Measurements from ENCODE around the gene NHERF2. TPM values are rescaled to one million over a fixed set of nuclear protein-coding genes. Genes with fewer than 3 reads are reported as not detected.

NHERF2 gene
- 1 to 10 TPM; 2.8 to 3.0 TPM for total RNA-seq

DNA sequence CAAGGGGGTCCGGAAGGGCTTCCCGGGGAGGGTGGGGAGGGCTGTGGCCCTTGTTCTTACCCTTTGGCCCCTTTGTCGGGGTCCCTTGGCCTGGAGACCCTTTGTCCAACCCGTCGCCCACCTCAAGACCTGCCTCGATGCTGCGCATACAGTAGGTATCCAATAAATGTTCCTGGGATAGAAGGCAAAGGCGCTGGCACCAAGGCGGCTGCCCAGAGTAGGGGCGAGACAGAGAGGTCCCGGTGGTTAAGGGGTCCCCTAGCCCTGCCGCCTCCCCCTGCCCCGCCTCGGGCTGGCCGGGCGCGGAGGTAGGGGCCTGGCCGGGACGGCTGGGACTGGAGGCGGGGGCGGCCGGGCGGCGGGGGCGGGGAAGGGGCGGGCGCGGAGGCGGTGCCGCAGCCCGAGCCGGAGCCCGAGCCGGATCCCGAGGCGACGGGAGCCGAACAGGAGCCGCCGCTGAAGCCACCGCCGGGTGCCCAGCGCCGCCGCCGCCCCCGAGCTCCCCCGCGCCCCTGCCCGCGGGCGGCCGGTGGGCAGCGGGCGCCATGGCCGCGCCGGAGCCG lies at the start of gene NHERF2:
Gene NHERF2 (plus strand): TSS at position 442 of the 563 bp plus-strand sequence. CDS start 104 bp downstream, at position 546.
- Mint-ChIP-seq H3K27ac (no peak within 1 kb of the TSS), H3K9me3 (no peaks in the 10 kb centered on the region), H3K27me3 (peaks cover 17% of the 10 kb centered on the region), H3K4me3 (peak within 1 kb of the TSS; percentile 60), H3K4me1 (ENCODE audit: low read depth) (peaks cover 18% of the 10 kb centered on the region), H3K36me3 (ENCODE audit: low read depth) (peaks cover 3% of the 10 kb centered on the region)
- CTCF ChIA-PET, result interaction anchor here (1.6 to 2.4 kb wide), 2 partner anchors 10 to 114 kb away, joined by 5 to 11 read pairs; no protein-coding TSS in a partner anchor
- POLR2A ChIA-PET, result interaction anchor here (1.4 to 1.5 kb wide), 2 partner anchors 126 to 128 kb away, joined by 6 to 8 read pairs; partner anchors contain the start of gene TRAF7
- intact Hi-C loops (cut with micrococcal nuclease), result no loop called here
- no peak for ATAC-seq
- no peak for DNase-seq
- TF ChIP-seq, protein P1, sequence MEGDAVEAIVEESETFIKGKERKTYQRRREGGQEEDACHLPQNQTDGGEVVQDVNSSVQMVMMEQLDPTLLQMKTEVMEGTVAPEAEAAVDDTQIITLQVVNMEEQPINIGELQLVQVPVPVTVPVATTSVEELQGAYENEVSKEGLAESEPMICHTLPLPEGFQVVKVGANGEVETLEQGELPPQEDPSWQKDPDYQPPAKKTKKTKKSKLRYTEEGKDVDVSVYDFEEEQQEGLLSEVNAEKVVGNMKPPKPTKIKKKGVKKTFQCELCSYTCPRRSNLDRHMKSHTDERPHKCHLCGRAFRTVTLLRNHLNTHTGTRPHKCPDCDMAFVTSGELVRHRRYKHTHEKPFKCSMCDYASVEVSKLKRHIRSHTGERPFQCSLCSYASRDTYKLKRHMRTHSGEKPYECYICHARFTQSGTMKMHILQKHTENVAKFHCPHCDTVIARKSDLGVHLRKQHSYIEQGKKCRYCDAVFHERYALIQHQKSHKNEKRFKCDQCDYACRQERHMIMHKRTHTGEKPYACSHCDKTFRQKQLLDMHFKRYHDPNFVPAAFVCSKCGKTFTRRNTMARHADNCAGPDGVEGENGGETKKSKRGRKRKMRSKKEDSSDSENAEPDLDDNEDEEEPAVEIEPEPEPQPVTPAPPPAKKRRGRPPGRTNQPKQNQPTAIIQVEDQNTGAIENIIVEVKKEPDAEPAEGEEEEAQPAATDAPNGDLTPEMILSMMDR (IDR thresholded peaks at IDR 0.05), result no peak

DNA sequence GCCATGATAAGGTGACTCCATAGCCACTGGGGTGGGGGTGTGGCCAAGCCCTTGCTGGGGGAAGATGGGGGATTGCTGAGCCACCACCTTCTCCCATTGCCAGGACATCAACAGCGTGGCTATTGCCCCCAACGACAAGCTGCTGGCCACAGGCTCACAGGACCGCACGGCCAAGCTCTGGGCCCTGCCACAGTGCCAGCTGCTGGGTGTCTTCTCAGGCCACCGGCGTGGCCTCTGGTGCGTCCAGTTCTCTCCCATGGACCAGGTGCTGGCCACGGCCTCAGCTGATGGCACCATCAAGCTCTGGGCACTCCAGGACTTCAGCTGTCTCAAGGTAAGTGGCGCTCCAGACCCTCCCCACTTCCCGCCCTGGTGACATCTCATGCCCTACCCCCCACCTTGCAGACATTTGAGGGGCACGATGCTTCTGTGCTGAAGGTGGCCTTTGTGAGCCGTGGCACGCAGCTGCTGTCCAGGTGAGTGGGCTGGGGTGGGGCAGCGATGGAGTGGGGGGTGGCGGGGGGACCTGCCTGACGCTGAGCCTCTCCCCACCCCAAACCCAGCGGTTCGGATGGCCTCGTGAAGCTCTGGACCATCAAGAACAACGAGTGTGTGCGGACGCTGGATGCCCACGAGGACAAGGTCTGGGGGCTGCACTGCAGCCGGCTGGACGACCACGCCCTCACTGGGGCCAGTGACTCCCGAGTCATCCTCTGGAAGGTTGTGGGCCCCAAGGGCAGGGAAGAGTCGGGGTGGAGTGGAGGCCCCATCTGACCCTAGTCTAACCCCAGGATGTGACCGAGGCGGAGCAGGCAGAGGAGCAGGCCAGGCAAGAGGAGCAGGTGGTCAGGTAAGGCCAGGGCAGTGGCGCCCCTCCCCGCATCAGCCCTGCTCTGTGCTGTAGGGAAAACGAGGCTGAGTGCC lies 49.5 kb upstream of the NHERF2 start:
- ChIA-PET CTCF (no interaction called here), POLR2A (interaction anchor here (1.1 to 29.2 kb wide), 3 partner anchors 10 to 19 kb away, joined by 3 to 505 read pairs (median 20); partner anchors contain the start of genes NDUFB10, RNF151, RPS2 and TBL3)
- Mint-ChIP-seq H3K36me3 (ENCODE audit: low read depth) (peaks cover 39% of the 10 kb centered on the region), H3K27me3 (peaks cover 19% of the 10 kb centered on the region), H3K27ac (no peak overlapping the region), H3K4me3 (no peak overlapping the region), H3K9me3 (no peaks in the 10 kb centered on the region), H3K4me1 (ENCODE audit: low read depth) (peaks cover 20% of the 10 kb centered on the region)
- intact Hi-C loops (cut with micrococcal nuclease), result no loop called here
- ATAC-seq (no peak), DNase-seq (no peak)
- TF ChIP-seq, protein P1 (IDR thresholded peaks at IDR 0.05), result no peak

DNA sequence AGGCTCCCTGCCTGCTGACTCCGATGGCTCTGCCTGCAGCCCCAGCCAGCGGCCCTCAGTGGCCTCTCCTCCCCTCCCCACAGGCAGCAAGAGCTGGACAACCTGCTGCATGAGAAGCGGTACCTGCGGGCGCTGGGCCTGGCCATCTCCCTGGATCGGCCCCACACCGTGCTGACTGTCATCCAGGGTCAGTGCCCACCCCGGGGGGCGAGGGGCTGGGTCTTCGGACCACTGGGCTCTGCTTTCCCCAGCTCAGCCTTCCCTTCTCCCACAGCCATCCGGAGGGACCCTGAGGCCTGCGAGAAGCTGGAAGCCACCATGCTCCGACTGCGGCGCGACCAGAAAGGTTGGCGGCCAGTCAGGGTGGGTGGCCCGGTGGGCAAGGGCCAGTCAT lies 48.8 kb upstream of the NHERF2 start:
- no peak overlapping the region for H3K4me3 Mint-ChIP-seq
- peaks cover 16% of the 10 kb centered on the region for H3K4me1 Mint-ChIP-seq (ENCODE audit: low read depth)
- TF ChIP-seq, protein P1 (IDR thresholded peaks at IDR 0.05), result no peak
- ChIA-PET CTCF (no interaction called here), POLR2A (interaction anchor here (1.1 to 29.2 kb wide), 3 partner anchors 10 to 18 kb away, joined by 3 to 505 read pairs (median 20); partner anchors contain the start of genes NDUFB10, RNF151, RPS2 and TBL3)
- H3K36me3 Mint-ChIP-seq (ENCODE audit: low read depth), result peaks cover 37% of the 10 kb centered on the region
- DNase-seq (no peak), ATAC-seq (no peak)
- no peak overlapping the region for H3K27ac Mint-ChIP-seq
- H3K27me3 Mint-ChIP-seq, result peaks cover 26% of the 10 kb centered on the region
- no peaks in the 10 kb centered on the region for H3K9me3 Mint-ChIP-seq
- intact Hi-C loops (cut with micrococcal nuclease), result no loop called here

DNA sequence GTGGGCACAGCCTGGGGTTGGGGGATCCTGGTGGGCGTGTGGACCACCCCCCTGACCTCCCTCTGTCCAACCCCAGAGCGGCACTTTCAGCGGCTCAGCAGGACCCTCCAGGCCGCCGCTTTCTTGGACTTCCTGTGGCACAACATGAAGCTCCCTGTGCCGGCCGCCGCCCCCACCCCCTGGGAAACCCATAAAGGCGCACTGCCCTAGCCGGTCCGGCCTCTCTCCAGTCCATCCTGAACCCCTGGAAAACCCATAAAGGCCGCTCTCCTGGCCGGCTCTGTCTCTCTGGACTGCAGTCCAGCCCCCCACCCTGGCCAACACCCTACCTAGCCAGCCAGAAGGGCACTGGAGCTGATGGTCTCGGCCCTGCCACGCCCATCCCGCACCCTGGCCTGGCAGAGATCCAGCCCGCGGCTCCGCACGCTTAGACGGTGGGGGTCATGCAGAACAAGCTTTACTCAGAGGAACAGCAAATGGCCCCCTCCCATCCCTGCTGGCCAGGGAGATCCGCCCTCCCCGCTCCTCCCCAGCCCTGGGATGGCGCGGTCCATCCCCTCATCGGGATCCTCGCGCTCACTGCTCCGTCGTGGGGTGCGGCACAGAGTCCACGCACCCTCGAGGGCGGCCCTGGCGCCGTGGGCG lies 48.1 kb upstream of the NHERF2 start:
- H3K27me3 Mint-ChIP-seq, result peaks cover 29% of the 10 kb centered on the region
- peaks cover 15% of the 10 kb centered on the region for H3K4me1 Mint-ChIP-seq (ENCODE audit: low read depth)
- CTCF ChIA-PET, result no interaction called here
- DNase-seq, result no peak
- intact Hi-C loops (cut with micrococcal nuclease), result no loop called here
- TF ChIP-seq, protein P1 (IDR thresholded peaks at IDR 0.05), result no peak
- H3K9me3 Mint-ChIP-seq, result no peaks in the 10 kb centered on the region
- no peak overlapping the region for H3K27ac Mint-ChIP-seq
- no peak overlapping the region for H3K4me3 Mint-ChIP-seq
- POLR2A ChIA-PET, result interaction anchor here (0.7 to 29.2 kb wide), 4 partner anchors 9 to 17 kb away, joined by 3 to 505 read pairs (median 12); partner anchors contain the start of genes NDUFB10, RNF151, RPS2 and TBL3
- ATAC-seq, result no peak
- H3K36me3 Mint-ChIP-seq (ENCODE audit: low read depth), result peaks cover 34% of the 10 kb centered on the region

Measured in activated CD8-positive, alpha-beta T cell treated with anti-CD3 and anti-CD28 coated beads for 36 hours (primary cell).